Fibroblast of mammary gland (primary cell): ENCODE measurements around the gene DCAF17.
A peak's percentile ranks its signal among the peaks of the same experiment; 100 is the strongest.

Experiments used
- DNase-seq: peaks from one replicate; pipeline ENCODE4 v3.0.0-alpha.2; 2010; ENCODE audit warnings: low read depth
- H3K4me3 ChIP-seq: 2 replicates; pipeline ENCODE4 v1.5.1; 2011; ENCODE audit warnings: low read depth, mild to moderate bottlenecking, low read length, moderate library complexity; ENCODE audit not compliant: control insufficient read depth
- TF ChIP-seq, protein P1 (sequence below): conservative IDR thresholded peaks from 2 replicates; pipeline ENCODE4 v1.5.1; 2011; ENCODE audit warnings: low read depth, low read length, inconsistent platforms; ENCODE audit not compliant: control insufficient read depth, insufficient read depth

The DCAF17 gene

DNA sequence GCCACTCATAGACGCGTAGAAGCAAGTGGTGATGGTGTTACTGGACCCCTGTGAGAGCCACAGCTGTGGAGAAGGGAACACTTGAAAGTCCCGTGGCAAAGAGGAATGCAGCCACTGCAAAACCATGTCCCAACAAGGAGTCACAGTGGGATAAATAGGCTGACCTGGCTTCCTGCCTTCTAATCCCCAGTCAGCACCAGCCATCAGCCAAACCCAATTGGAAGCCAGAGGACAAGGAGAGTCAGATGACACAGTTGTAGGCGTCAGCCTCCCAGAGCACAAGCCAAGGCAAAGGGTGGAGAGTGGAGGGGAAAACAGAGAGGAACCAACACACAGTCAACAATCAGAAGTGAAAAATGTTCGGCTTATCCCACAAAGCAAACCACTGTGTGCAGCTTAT, 82.8 kb downstream of the DCAF17 start:
- TF ChIP-seq, protein P1, sequence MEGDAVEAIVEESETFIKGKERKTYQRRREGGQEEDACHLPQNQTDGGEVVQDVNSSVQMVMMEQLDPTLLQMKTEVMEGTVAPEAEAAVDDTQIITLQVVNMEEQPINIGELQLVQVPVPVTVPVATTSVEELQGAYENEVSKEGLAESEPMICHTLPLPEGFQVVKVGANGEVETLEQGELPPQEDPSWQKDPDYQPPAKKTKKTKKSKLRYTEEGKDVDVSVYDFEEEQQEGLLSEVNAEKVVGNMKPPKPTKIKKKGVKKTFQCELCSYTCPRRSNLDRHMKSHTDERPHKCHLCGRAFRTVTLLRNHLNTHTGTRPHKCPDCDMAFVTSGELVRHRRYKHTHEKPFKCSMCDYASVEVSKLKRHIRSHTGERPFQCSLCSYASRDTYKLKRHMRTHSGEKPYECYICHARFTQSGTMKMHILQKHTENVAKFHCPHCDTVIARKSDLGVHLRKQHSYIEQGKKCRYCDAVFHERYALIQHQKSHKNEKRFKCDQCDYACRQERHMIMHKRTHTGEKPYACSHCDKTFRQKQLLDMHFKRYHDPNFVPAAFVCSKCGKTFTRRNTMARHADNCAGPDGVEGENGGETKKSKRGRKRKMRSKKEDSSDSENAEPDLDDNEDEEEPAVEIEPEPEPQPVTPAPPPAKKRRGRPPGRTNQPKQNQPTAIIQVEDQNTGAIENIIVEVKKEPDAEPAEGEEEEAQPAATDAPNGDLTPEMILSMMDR: no peak
- DNase-seq: no peak
- H3K4me3 ChIP-seq: no peak overlapping the region

DNA sequence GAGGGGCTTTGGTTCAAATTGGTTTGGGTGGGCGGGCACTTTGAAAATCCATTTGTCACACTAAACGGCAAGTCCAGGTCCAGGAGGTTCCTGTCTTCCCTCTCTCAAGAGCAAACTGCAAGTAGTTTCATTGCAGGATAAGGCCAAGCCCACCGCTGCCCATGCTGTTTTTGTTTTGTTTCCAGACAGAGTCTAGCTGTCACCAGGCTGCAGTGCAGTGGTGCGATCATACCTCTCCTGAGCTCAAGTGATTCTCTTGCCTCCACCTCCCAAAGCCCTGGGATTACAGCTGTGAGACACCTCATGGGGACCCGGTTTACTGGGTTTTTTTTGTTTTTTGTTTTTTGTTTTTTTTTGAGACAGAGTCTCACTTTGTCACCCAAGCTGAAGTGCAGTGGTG, 86.4 kb downstream of the DCAF17 start:
- DNase-seq: no peak
- TF ChIP-seq, protein P1: no peak

DNA sequence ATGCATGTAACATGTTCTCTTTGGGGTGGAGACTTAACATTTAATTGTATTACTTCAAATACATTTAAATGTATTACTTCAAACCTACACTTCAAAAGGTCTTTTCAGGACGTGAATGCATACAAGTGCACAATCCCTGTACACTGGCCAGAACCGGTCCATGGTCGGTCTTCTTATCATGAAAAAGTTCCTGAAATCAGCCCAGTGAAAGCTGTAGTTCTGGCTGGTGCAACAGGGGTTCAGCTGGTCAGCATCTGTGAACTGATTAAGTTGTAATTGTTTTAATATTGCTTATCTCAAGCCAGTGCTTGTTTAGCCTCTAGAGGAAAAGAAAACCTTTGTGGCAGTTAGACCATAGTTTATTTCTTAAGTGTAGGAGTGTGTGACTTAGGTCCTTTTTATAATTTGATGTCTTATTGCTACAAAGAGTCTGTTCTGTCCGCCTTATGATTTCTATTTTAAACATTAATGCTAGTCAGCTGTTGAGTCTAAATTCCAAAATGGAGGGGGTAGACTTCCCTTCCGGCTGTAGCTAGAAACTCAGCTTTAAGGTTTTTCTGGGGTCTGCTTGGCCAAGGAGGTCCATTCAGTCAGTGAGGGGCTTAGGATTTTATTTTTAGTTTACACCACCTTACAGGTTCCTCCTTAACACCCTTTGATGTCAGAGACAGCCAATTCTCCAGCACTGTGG, 87.5 kb downstream of the DCAF17 start:
- H3K4me3 ChIP-seq: peak overlapping the region; percentile 84
- DNase-seq: no peak
- TF ChIP-seq, protein P1: no peak

More for the DNA sequence above, 86.4 kb downstream of the DCAF17 start:
- H3K4me3 ChIP-seq: no peak overlapping the region

DNA sequence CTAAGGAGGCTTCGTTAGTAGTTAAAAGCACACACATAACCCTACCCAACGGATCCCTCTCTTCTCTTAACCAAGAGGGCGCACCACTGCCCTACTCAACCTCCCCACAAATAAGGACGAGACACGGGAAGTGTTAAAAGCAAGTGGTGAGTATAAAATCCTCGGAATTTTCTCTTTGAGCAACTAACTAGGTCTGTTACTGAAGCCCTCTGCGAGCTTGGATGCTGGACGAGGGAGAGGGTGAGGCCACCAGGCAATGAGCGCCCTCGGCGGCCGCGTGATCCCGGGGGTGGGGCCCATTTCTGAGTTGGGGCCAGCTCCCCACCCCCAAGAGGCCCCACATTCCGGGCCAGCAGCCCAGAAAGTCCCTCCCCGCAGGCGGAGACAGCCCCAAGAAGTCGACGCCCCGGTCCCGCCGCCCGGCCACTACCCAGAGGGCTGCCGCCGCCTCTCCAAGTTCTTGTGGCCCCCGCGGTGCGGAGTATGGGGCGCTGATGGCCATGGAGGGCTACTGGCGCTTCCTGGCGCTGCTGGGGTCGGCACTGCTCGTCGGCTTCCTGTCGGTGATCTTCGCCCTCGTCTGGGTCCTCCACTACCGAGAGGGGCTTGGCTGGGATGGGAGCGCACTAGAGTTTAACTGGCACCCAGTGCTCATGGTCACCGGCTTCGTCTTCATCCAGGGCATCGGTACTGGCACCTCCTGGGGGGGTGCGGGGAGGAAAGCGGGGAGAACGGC, 88.2 kb downstream of the DCAF17 start, which contains the start of gene CYBRD1:
TSS of gene CYBRD1 (plus strand) at position 423 of the 736 bp plus-strand sequence. CDS start at position 495, 72 bp downstream.
- TF ChIP-seq, protein P1: peak; percentile 13
- peak within 1 kb of the TSS; percentile 84 for H3K4me3 ChIP-seq
- peak; percentile 82 for DNase-seq

DNA sequence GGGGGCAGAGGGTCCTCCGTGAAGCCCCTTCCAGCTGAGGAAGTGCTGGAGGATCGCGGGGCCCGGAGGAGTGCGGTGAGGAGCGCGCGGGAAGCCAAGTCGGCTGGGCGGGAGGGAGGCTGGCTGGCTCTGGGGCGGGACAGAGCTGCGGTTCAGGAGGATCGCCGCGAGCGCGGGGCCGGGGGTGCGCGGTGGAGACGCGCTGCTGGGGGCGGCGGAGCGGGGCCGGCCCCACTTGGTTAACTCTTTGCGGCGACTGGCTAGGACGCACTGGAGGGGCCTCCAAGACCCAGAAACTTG, 88.7 kb downstream of the DCAF17 start:
- TF ChIP-seq, protein P1: no peak

DNA sequence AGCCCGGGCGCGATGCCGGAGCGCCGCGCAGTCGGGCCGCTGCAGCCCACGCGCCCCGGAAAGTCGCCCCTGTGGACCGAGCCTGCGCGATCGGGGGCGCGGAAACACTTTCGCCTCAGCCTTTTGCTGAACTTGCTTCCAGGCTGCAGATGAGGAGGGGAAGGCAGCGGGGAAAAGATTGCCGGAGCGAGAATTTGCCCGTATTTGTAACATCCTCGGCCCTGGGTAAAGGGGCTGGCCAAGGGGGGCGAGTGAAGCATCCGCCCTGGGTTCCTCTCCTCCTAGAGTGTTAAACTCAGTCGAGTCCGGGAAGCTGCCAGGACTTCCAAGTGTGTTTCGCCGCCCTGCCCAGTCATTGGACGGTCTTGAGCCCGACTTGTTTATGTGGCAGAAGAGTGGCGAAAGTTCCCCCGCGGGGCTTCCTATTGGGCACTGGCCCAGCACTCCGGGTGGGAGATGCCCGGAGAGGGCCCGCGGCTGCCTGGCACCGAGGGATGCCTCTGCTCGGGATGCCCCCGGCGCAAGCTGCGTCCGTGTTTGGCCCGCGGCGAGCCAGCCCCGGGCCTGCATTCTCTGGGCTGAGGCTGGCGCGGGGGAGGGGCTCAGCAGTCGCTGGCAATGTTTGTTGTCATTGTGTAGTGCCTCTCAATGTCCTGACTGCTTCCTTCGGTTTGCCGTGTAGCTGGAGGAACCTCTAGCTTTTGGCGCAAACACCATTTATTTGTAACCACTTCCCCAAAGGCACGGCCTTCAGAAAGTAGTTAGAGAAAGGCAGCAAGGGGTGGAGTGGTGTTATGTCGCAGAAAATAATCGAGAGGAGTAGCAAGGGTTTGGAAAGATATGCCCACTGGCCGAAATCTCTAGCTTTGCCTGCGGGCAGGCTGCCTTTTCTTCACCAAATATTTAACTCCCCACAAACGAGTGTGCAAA, 89.3 kb downstream of the DCAF17 start:
- peak; percentile 75 for DNase-seq

More for the DNA sequence above, 88.7 kb downstream of the DCAF17 start:
- H3K4me3 ChIP-seq: peak overlapping the region; percentile 84
- DNase-seq: no peak

More for the DNA sequence above, 89.3 kb downstream of the DCAF17 start:
- peak overlapping the region; percentile 84 for H3K4me3 ChIP-seq
- TF ChIP-seq, protein P1: no peak
